ENCODE data around the gene RALY.

DNA sequence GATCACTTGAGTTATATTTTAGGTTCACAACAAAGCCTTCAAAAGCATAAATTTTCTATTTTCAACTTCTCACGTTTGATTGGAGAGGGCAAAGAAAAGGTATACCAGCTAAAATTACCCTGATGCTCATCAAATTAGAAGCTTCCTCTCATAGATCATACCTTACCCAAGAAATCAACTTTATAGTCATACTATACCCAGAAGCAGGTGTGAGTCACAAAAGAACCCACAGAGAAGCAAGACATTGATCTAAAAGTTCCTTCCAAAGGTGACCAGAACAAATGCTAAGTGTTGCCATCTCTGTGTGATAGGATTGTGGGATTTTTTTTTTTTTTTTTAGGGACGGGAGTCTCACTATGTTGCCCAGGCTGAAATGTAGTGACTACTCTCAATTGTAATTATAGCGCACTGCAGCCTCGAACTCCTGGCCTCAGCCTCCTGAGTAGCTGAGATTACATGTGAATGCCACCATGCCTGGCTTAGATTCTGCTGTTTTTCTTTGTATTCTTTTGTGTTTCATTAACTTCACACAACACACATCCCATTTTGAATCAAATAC, 115.0 kb downstream of the RALY start:
- TF ChIP-seq, protein P1, sequence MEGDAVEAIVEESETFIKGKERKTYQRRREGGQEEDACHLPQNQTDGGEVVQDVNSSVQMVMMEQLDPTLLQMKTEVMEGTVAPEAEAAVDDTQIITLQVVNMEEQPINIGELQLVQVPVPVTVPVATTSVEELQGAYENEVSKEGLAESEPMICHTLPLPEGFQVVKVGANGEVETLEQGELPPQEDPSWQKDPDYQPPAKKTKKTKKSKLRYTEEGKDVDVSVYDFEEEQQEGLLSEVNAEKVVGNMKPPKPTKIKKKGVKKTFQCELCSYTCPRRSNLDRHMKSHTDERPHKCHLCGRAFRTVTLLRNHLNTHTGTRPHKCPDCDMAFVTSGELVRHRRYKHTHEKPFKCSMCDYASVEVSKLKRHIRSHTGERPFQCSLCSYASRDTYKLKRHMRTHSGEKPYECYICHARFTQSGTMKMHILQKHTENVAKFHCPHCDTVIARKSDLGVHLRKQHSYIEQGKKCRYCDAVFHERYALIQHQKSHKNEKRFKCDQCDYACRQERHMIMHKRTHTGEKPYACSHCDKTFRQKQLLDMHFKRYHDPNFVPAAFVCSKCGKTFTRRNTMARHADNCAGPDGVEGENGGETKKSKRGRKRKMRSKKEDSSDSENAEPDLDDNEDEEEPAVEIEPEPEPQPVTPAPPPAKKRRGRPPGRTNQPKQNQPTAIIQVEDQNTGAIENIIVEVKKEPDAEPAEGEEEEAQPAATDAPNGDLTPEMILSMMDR (conservative IDR thresholded peaks at IDR 0.05; ENCODE audit: low read length) = no peak
- TF ChIP-seq EZH2phosphoT487 (IDR thresholded peaks at IDR 0.05; ENCODE audit: borderline replicate concordance) = no peak

Measured in Loucy (cell line).